IgD-negative memory B cell (primary cell): ENCODE measurements around the gene DSCAM. TPM values are rescaled to one million over a fixed set of nuclear protein-coding genes. Genes with fewer than 3 reads are reported as not detected.
A peak's percentile ranks its signal among the peaks of the same experiment; 100 is the strongest.

Source experiments
- H3K27ac Mint-ChIP-seq, 3 donors: one replicate each; pipeline ENCODE4 v1.8.0; 2020 to 2022; ENCODE audit warnings: mild to moderate bottlenecking in 3 of 3, mixed read lengths in 3 of 3, moderate library complexity in 1 of 3
- H3K27me3 Mint-ChIP-seq: one replicate; pipeline ENCODE4 v1.8.0; 2021; ENCODE audit warnings: mixed read lengths
- H3K36me3 Mint-ChIP-seq: one replicate; pipeline ENCODE4 v1.8.0; 2020; ENCODE audit warnings: mild to moderate bottlenecking, mixed read lengths
- H3K4me1 Mint-ChIP-seq, 3 donors: one replicate each; pipeline ENCODE4 v1.8.0; 2020 to 2022; ENCODE audit warnings: mixed read lengths in 3 of 3, mild to moderate bottlenecking in 1 of 3
- H3K4me3 Mint-ChIP-seq, 4 donors: one replicate each; pipeline ENCODE4 v1.8.0; 2020 to 2022; ENCODE audit warnings: mild to moderate bottlenecking in 4 of 4, mixed read lengths in 4 of 4, moderate library complexity in 3 of 4
- H3K9me3 Mint-ChIP-seq, 3 donors: one replicate each; pipeline ENCODE4 v1.8.0; 2020 to 2021; ENCODE audit warnings: mixed read lengths in 3 of 3, mild to moderate bottlenecking in 1 of 3
- polyA plus RNA-seq: library from polyadenylated mRNA; unstranded; fragments of 300-500 nt; fragmentation: Illumina TruSeq; gene quantifications from one replicate; pipeline ENCODE4 v1.2.3, GENCODE V29; 2021

DSCAM gene
- polyA plus RNA-seq, 1 donor from 2014 or later, result not detected

DNA sequence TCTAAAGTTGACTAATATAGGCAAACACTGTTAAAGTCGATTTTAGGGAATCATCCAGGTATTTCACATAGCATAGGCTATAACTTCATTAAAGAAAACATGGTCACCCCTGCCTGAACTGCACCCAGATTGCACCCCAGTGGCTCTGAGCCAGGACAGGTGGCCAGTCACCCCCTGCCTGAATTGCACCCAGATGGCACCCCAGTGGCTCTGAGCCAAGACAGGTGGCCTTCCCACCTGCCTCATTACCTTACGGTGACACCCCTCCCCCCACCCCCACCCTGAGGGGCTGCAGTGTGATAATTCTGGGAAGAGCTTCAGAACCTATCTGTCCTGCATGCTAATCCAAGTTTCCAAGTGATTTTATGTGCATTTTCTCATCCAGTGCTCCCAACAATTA is 78.9 kb downstream of the DSCAM start:
- no peaks in the 10 kb centered on the region for H3K9me3 Mint-ChIP-seq
- no peak overlapping the region for H3K27ac Mint-ChIP-seq
- H3K4me1 Mint-ChIP-seq, result peaks cover 0 to 2% (median 0%) of the 10 kb centered on the region in 3 donors
- H3K36me3 Mint-ChIP-seq, result peaks cover 2% of the 10 kb centered on the region
- H3K4me3 Mint-ChIP-seq, result no peak overlapping the region
- no peaks in the 10 kb centered on the region for H3K27me3 Mint-ChIP-seq

DNA sequence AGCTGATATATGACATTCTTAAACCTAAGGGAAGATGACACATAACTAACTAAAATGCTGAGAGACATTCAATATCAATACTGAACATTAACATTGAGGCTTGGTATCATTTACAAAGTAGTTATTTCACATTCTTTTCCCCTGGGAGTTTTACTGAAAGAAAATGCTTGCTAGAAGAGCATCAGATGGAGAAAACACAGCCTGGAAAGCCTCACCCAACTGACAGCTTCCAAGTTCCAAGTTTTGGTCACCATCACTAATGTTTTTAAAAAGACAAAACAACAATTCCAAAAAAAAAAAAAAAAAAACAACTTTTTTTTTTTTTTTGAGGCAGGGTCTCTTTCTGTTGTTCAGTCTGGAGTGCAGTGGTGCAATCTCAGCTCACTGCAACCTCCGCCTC is 80.6 kb downstream of the DSCAM start:
- Mint-ChIP-seq H3K4me3 (no peak overlapping the region), H3K36me3 (peaks cover 2% of the 10 kb centered on the region), H3K27me3 (no peaks in the 10 kb centered on the region), H3K27ac (no peak overlapping the region), H3K9me3 (peaks cover 0 to 2% (median 0%) of the 10 kb centered on the region in 3 donors), H3K4me1 (peaks cover 0 to 2% (median 0%) of the 10 kb centered on the region in 3 donors)

DNA sequence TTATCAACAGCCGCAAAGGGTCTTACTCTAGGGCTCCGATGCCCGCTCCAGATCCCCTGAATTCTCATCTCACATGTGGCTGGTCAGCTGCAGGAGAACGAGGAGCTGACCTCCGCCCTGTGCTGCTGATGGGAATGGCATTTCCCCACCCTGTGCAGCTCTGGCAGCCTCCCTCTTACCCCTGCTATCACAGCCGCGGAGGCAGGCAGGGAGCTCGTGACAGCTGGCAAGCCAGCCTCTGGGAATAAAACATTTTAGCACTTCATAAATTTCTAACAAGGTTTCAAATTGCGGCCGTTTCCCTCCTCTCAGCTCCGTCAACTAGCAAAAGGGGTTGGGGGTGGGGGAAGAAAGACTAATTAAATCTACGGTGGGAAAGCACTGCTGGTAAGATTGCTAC is 81.1 kb downstream of the DSCAM start:
- no peak overlapping the region for H3K4me3 Mint-ChIP-seq
- H3K27me3 Mint-ChIP-seq, result no peaks in the 10 kb centered on the region
- H3K36me3 Mint-ChIP-seq, result peaks cover 2% of the 10 kb centered on the region
- peaks cover 0 to 2% (median 0%) of the 10 kb centered on the region in 3 donors for H3K9me3 Mint-ChIP-seq
- H3K4me1 Mint-ChIP-seq, result peaks cover 0 to 2% (median 0%) of the 10 kb centered on the region in 3 donors
- H3K27ac Mint-ChIP-seq, result no peak overlapping the region

DNA sequence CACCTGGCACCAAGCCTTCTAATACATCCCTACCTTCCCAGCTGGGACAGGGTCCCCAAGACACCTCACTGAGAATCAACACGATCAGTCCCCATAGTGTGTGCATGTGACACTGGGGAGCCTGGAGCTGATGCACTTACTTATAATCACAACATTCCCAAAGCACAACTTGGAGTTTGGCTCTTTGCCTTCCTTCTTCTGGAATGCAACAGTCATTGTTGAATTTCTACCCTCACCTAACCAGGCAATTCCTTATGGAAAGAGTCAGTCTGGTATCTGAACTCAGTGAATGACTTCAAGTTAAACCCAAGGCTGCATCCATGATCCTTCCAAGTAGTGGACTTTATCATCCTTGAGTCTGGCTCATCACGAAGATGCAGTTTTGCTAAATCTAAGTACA is 86.1 kb downstream of the DSCAM start:
- no peaks in the 10 kb centered on the region for H3K27me3 Mint-ChIP-seq
- no peak overlapping the region for H3K27ac Mint-ChIP-seq
- peaks cover 2 to 8% (median 2%) of the 10 kb centered on the region in 3 donors for H3K9me3 Mint-ChIP-seq
- no peak overlapping the region for H3K4me3 Mint-ChIP-seq
- H3K4me1 Mint-ChIP-seq, result no peaks in the 10 kb centered on the region
- H3K36me3 Mint-ChIP-seq, result peaks cover 2% of the 10 kb centered on the region

GRCh38 chr21:40759061-40759460 is 87.9 kb downstream of the DSCAM start:
- peak overlapping the region in 1 of 4 donors; percentile 30 for H3K4me3 Mint-ChIP-seq
- H3K4me1 Mint-ChIP-seq, result no peaks in the 10 kb centered on the region
- H3K9me3 Mint-ChIP-seq, result peaks cover 2 to 8% (median 2%) of the 10 kb centered on the region in 3 donors
- no peaks in the 10 kb centered on the region for H3K36me3 Mint-ChIP-seq
- H3K27ac Mint-ChIP-seq, result no peak overlapping the region
- H3K27me3 Mint-ChIP-seq, result no peaks in the 10 kb centered on the region

DNA sequence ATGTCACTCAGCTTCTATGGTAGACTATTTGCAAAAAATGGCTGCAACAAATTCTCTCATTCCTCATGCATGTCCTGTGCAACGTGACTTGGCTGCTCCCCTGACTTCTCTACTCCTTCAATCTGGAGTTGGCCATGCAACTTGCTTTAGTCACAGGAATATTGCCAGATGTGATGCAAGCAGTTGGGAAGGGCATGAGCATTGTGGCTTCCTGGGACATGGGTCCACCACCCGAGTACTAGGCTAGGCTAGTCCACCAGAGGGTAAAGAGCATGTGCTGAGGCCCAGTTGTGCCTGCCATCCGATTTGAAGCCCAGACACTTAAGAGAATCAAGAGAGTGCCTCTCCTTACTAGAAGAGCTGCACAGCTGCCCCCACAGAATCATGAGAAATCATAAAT is 89.6 kb downstream of the DSCAM start:
- no peaks in the 10 kb centered on the region for H3K4me1 Mint-ChIP-seq
- H3K36me3 Mint-ChIP-seq, result no peaks in the 10 kb centered on the region
- no peak overlapping the region for H3K4me3 Mint-ChIP-seq
- H3K9me3 Mint-ChIP-seq, result peaks cover 2 to 8% (median 2%) of the 10 kb centered on the region in 3 donors
- no peak overlapping the region for H3K27ac Mint-ChIP-seq
- no peaks in the 10 kb centered on the region for H3K27me3 Mint-ChIP-seq

GRCh38 chr21:40754466-40754865 is 92.5 kb downstream of the DSCAM start:
- H3K4me1 Mint-ChIP-seq, result no peaks in the 10 kb centered on the region
- no peaks in the 10 kb centered on the region for H3K36me3 Mint-ChIP-seq
- no peak overlapping the region for H3K27ac Mint-ChIP-seq
- no peaks in the 10 kb centered on the region for H3K27me3 Mint-ChIP-seq
- H3K9me3 Mint-ChIP-seq, result peaks cover 0 to 8% (median 2%) of the 10 kb centered on the region in 3 donors
- no peak overlapping the region for H3K4me3 Mint-ChIP-seq

DNA sequence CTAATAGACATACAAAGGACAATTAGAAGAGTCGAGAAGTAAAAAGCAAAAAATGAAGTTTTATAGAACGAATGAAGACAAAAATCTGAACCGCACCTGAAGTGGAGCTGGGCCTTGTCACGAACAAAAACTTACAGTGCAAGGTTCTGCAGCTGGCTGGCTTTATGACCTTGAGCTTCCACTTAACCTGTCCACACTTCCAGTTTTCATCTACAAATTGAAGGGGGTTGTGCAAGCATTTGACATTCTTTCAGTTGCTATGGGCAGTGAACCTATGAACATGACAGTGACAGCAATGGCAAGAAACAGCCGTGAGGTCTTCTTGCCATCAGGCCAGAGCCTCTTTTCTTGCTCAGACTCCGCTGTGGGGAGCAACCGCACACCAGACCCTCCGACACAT is 93.2 kb downstream of the DSCAM start:
- Mint-ChIP-seq H3K36me3 (no peaks in the 10 kb centered on the region), H3K27me3 (no peaks in the 10 kb centered on the region), H3K4me1 (no peaks in the 10 kb centered on the region), H3K27ac (no peak overlapping the region), H3K9me3 (peaks cover 0 to 6% (median 2%) of the 10 kb centered on the region in 3 donors), H3K4me3 (no peak overlapping the region)

GRCh38 chr21:40752125-40752524 is 94.8 kb downstream of the DSCAM start:
- Mint-ChIP-seq H3K9me3 (peaks cover 0 to 3% (median 2%) of the 10 kb centered on the region in 3 donors), H3K4me1 (no peaks in the 10 kb centered on the region), H3K27ac (no peak overlapping the region), H3K4me3 (no peak overlapping the region), H3K27me3 (no peaks in the 10 kb centered on the region), H3K36me3 (no peaks in the 10 kb centered on the region)

DNA sequence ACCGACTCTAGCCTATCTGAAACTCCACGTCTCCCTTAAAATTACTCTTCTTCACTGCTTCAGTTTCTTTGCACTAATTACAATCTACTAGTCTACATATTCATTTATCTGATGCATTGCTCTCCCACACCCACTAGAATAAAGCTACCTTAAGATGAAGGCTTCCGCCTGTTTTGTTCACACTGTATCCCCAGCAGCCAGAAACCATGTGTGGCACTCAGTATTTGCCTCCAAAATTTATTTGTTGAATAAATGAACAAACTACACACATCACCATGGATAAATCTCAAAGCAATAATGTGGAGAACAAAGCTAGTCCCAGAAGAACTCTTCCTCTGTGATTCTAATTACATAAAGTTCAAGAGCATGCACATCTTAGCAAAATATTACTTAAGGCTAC is 95.7 kb downstream of the DSCAM start:
- H3K4me3 Mint-ChIP-seq, result no peak overlapping the region
- H3K9me3 Mint-ChIP-seq, result peaks cover 0 to 3% (median 2%) of the 10 kb centered on the region in 3 donors
- H3K4me1 Mint-ChIP-seq, result no peaks in the 10 kb centered on the region
- H3K27me3 Mint-ChIP-seq, result no peaks in the 10 kb centered on the region
- H3K27ac Mint-ChIP-seq, result no peak overlapping the region
- no peaks in the 10 kb centered on the region for H3K36me3 Mint-ChIP-seq

- Mint-ChIP-seq H3K36me3 (no peaks in the 10 kb centered on the region), H3K27me3 (no peaks in the 10 kb centered on the region), H3K9me3 (peaks cover 0 to 2% (median 0%) of the 10 kb centered on the region in 3 donors), H3K4me3 (no peak overlapping the region), H3K4me1 (no peaks in the 10 kb centered on the region), H3K27ac (no peak overlapping the region)
Observed at GRCh38 chr21:40736145-40736544, 110.8 kb downstream of the DSCAM start.

GRCh38 chr21:40733024-40733397 is 113.9 kb downstream of the DSCAM start:
- Mint-ChIP-seq H3K27me3 (no peaks in the 10 kb centered on the region), H3K4me3 (no peak overlapping the region), H3K36me3 (no peaks in the 10 kb centered on the region), H3K9me3 (peaks cover 0 to 2% (median 0%) of the 10 kb centered on the region in 3 donors), H3K4me1 (no peaks in the 10 kb centered on the region), H3K27ac (no peak overlapping the region)

DNA sequence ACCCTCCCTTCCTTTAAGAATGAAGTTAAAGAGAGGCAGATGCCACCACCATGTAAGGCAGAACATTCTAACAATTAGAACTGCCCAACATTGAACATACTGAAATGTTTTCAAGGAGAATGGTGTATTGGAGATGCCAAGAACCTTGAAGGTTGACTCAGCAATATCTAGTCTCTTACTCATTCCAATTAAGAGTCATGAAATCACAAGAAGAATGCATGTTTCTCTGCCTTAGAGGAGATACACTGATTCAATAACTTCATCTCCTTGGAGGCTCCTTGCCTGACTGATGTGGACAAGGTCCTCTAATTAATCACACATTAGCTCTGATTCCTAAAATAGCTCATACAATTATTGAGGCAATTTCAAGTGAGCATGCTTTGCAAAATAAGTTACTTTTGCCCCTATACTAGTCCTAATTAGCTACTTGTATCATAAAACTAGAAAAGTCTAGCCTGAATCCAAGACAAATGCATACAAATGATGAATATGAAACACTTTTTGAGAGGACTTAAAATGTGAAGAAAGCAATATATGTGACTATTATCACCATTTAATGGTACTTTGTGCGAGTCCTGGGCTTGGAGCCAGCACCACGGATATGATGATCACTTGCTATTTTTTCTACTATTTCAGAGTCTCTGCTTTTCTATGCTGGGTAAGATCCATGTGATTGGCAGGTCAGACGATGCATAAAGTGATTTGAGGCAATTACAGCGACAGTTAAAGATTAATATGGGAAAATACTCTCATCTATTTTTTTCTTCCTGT is 114.5 kb downstream of the DSCAM start:
- no peak overlapping the region for H3K4me3 Mint-ChIP-seq
- no peak overlapping the region for H3K27ac Mint-ChIP-seq
- no peaks in the 10 kb centered on the region for H3K4me1 Mint-ChIP-seq
- H3K36me3 Mint-ChIP-seq, result no peaks in the 10 kb centered on the region
- H3K27me3 Mint-ChIP-seq, result no peaks in the 10 kb centered on the region
- H3K9me3 Mint-ChIP-seq, result peaks cover 0 to 3% (median 2%) of the 10 kb centered on the region in 3 donors

DNA sequence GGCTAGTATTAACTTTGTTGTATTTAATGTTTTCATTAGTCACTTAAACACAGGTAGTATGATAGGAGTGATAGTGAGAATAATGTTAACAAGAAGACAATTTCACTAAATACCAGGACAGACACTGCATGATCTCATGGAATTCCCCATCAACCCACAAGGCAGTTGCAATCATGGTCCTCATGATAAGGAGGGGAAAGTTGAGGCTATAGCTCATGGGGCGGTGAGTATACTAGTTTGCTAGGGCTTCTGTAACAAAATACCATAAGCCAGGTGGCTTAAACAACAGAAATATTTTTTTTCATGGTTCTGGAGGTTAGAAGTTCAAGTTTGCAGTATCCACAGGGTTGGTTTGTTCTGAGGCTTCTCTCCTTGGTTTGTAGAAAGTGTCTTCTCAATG is 115.8 kb downstream of the DSCAM start:
- Mint-ChIP-seq H3K36me3 (no peaks in the 10 kb centered on the region), H3K9me3 (peaks cover 0 to 3% (median 2%) of the 10 kb centered on the region in 3 donors), H3K4me3 (no peak overlapping the region), H3K27me3 (no peaks in the 10 kb centered on the region), H3K4me1 (no peaks in the 10 kb centered on the region), H3K27ac (no peak overlapping the region)

DNA sequence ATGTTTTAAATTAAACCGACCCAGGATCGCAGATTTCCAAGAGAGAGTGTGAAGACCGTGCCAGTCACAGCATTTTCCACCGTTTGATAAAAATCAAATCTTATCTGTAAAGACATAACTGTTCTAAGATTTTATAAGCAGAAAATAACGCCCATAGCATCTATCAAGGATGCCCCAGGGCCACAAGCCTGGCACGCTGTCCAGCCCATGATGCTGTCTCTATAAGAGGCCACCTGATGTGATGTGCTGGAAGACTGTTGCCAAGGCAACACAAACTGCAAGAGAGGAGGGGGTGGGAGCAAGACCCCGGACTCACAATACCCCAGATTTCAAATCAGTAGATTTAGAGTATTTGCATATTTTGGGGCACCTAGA is 116.5 kb downstream of the DSCAM start:
- H3K4me1 Mint-ChIP-seq, result no peaks in the 10 kb centered on the region
- H3K9me3 Mint-ChIP-seq, result peaks cover 0 to 5% (median 2%) of the 10 kb centered on the region in 3 donors
- no peak overlapping the region for H3K27ac Mint-ChIP-seq
- no peaks in the 10 kb centered on the region for H3K36me3 Mint-ChIP-seq
- H3K4me3 Mint-ChIP-seq, result no peak overlapping the region
- no peaks in the 10 kb centered on the region for H3K27me3 Mint-ChIP-seq

DNA sequence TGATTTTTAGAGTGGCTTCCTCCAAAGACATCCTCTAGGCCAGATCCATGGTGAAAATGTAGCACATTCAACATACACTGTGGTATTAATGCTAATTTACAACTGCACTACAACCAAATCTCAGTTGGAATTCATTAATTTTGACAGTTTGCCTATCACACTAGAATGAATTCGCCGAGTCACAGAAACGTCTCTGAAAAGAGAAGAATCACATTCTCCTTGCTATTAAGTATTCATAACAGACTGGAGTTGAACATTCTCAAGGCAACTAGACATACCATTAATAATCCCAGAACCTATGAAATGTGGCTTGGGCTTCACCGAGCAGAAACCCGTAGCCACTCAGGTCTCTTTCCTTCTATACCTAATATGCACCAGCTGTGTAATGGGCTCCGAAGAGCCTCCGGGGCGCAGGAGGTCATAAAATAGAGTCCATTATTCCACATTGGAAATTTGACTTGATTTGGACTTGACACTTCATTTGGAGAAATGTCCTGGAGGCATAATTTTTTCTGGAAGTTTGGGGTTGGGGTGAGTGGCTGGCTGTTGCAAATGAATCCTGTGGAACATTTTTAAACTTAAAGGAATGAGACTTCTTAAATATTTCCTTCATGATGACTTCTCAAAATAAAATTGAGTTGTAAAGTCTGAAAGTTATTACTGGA is 117.1 kb downstream of the DSCAM start:
- Mint-ChIP-seq H3K4me1 (no peaks in the 10 kb centered on the region), H3K4me3 (no peak overlapping the region), H3K36me3 (no peaks in the 10 kb centered on the region), H3K27me3 (no peaks in the 10 kb centered on the region), H3K9me3 (peaks cover 0 to 5% (median 2%) of the 10 kb centered on the region in 3 donors), H3K27ac (no peak overlapping the region)
